Neural cell (in vitro differentiated cells): ENCODE measurements around the gene NRXN2. TPM values are rescaled to one million over a fixed set of nuclear protein-coding genes. Genes with fewer than 3 reads are reported as not detected.

Source experiments
- H2AFZ ChIP-seq: fragments of 200-600, 300-800 bp; sonication (generic), shearing (Covaris generic); 2 replicates; pipeline ENCODE4 v1.6.0; 2014; ENCODE audit warnings: low read depth, mild to moderate bottlenecking, antibody characterized with exemption, low read length, moderate library complexity
- H3F3A ChIP-seq: fragments of 200-600 bp; shearing (Covaris generic); 2 replicates; pipeline ENCODE4 v1.6.1; 2016; ENCODE audit warnings: mild to moderate bottlenecking, moderate library complexity, mixed read lengths, antibody characterized with exemption, low read length; ENCODE audit not compliant: insufficient read depth, poor library complexity, severe bottlenecking
- H3K27ac ChIP-seq: fragments of 200-600, 300-800 bp; sonication (generic), shearing (Covaris generic); 2 replicates; pipeline ENCODE4 v1.5.1; 2014; ENCODE audit warnings: mild to moderate bottlenecking, low read length, moderate library complexity
- H3K27me3 ChIP-seq: fragments of 300-800, 200-600 bp; sonication (generic), shearing (Covaris generic); 2 replicates; pipeline ENCODE4 v1.6.0; 2014; ENCODE audit warnings: mild to moderate bottlenecking, low read depth, low read length, moderate library complexity; ENCODE audit not compliant: insufficient read depth
- H3K36me3 ChIP-seq: fragments of 300-800, 200-600 bp; sonication (generic), shearing (Covaris generic); 2 replicates; pipeline ENCODE4 v1.5.1; 2014; ENCODE audit warnings: mild to moderate bottlenecking, antibody characterized with exemption, low read length, moderate library complexity; ENCODE audit not compliant: insufficient read depth
- H3K4me2 ChIP-seq: fragments of 300-800, 200-600 bp; sonication (generic), shearing (Covaris generic); 2 replicates; pipeline ENCODE4 v1.6.0; 2014; ENCODE audit warnings: mild to moderate bottlenecking, low read length
- H3K4me3 ChIP-seq: fragments of 300-800, 200-600 bp; sonication (generic), shearing (Covaris generic); 2 replicates; pipeline ENCODE4 v1.5.1; 2014; ENCODE audit warnings: mild to moderate bottlenecking, low read length, moderate library complexity
- H3K79me2 ChIP-seq: fragments of 200-600 bp; shearing (Covaris generic); replicated peaks from 2 replicates; pipeline ENCODE4 v1.6.0; 2014; ENCODE audit warnings: mild to moderate bottlenecking, low read length, moderate library complexity; ENCODE audit not compliant: insufficient read depth
- H3K9ac ChIP-seq: fragments of 300-800, 200-600 bp; sonication (generic), shearing (Covaris generic); 2 replicates; pipeline ENCODE4 v1.6.1; 2016; ENCODE audit warnings: mild to moderate bottlenecking, low read length, mixed read lengths
- H3K9me2 ChIP-seq: fragments of 200-600 bp; shearing (Covaris generic); 2 replicates; pipeline ENCODE4 v1.6.1; 2016; ENCODE audit warnings: mild to moderate bottlenecking, low read length, mixed read lengths; ENCODE audit not compliant: insufficient read depth
- H3K9me3 ChIP-seq: fragments of 200-600, 300-800 bp; sonication (generic), shearing (Covaris generic); 2 replicates; pipeline ENCODE4 v1.6.1; 2016; ENCODE audit warnings: mild to moderate bottlenecking, mixed run types, low read length, moderate library complexity, mixed read lengths
- H4K20me1 ChIP-seq: fragments of 200-600 bp; shearing (Covaris generic); 2 replicates; pipeline ENCODE4 v1.6.1; 2016; ENCODE audit warnings: mild to moderate bottlenecking, mixed run types; ENCODE audit not compliant: insufficient read depth
- EP300 ChIP-seq: fragments of 450-650 bp; conservative IDR thresholded peaks from 2 replicates; pipeline ENCODE4 v1.6.1; 2014; ENCODE audit warnings: antibody characterized with exemption, mild to moderate bottlenecking, moderate library complexity; ENCODE audit not compliant: poor library complexity, severe bottlenecking
- EZH2 ChIP-seq: fragments of 200-600, 300-800 bp; shearing (Covaris generic), sonication (generic); IDR thresholded peaks from 2 replicates; pipeline ENCODE4 v1.6.1; 2014; ENCODE audit warnings: antibody characterized with exemption, low read length, borderline replicate concordance, mild to moderate bottlenecking; ENCODE audit not compliant: insufficient read depth, poor library complexity, severe bottlenecking
- MXI1 ChIP-seq: fragments of 450-650 bp; conservative IDR thresholded peaks from 2 replicates; pipeline ENCODE4 v1.6.1; 2014; ENCODE audit warnings: antibody characterized with exemption, mild to moderate bottlenecking; ENCODE audit not compliant: poor library complexity, severe bottlenecking
- POLR2AphosphoS5 ChIP-seq: IDR thresholded peaks from 2 replicates; pipeline ENCODE4 v1.6.1; 2012
- RAD21 ChIP-seq: fragments of 450-650 bp; conservative IDR thresholded peaks from 2 replicates; pipeline ENCODE4 v1.6.1; 2014; ENCODE audit warnings: antibody characterized with exemption, mild to moderate bottlenecking, moderate library complexity
- SMC3 ChIP-seq: fragments of 450-650 bp; conservative IDR thresholded peaks from 2 replicates; pipeline ENCODE4 v1.6.1; 2014; ENCODE audit warnings: antibody characterized with exemption, mild to moderate bottlenecking, moderate library complexity; ENCODE audit not compliant: poor library complexity
- TAF1 ChIP-seq: IDR thresholded peaks from 2 replicates; pipeline ENCODE4 v1.6.1; 2012; ENCODE audit warnings: low read depth
- polyA plus RNA-seq: library from polyadenylated mRNA; depleted of rRNA; stranded (reverse); fragments of >200 nt; gene quantifications from 2 replicates; pipeline ENCODE4 v1.2.3, GENCODE V29; 2014
- TF ChIP-seq, protein P1 (sequence below): fragments of 450-650 bp; IDR thresholded peaks from 2 replicates; pipeline ENCODE4 v1.5.1; 2014; ENCODE audit warnings: antibody characterized with exemption, mild to moderate bottlenecking, moderate library complexity; ENCODE audit not compliant: poor library complexity, severe bottlenecking
- TF ChIP-seq, protein P2 (sequence below): IDR thresholded peaks from 2 replicates; pipeline ENCODE4 v1.6.1; 2012; ENCODE audit warnings: borderline replicate concordance

The NRXN2 gene
- polyA plus RNA-seq, 1 donor from 2014 or later: 68.0 TPM

DNA sequence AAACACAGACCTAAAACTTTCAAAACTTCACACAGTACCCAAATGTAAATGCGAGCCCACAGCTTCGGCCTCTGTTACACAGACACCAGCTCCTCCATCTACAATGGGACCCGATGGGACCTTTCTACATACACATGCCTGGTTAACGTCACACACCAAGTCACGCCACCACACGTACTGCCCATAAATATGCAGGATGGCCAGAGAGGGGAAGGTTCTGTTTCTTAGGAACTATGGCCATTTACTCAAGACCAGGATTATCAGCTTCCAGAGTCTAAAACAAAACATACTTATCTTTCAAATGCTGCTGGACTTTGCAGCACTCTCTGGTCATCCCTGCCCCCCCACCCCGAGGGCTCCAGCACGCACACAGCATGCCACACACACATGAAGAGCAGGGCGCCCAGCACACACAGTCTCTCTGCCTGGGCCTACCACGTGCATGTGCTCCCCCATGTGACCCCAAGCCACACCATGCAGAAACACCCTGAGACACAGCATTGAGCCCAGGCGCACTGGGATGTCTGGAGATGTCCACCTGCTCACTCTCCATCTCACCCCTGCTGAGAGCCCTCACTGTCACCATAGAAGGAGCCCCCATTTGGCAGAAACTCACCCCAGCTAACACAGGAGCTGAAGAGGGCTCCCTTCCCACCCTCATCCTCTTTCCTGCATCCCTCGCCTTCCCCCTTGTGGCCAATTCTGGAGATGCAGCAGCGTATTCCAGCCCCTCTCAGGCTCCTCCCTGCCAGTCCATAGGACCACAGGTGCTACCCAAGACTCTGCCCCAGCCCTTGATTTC is 70.2 kb downstream of the NRXN2 start:
- no peaks in the 10 kb centered on the region for H3F3A ChIP-seq
- no peaks in the 10 kb centered on the region for H3K27me3 ChIP-seq
- no peaks in the 10 kb centered on the region for H3K9me3 ChIP-seq
- H2AFZ ChIP-seq: no peak overlapping the region
- no peaks in the 10 kb centered on the region for H3K79me2 ChIP-seq
- H4K20me1 ChIP-seq: no peaks in the 10 kb centered on the region
- TF ChIP-seq, protein P1, sequence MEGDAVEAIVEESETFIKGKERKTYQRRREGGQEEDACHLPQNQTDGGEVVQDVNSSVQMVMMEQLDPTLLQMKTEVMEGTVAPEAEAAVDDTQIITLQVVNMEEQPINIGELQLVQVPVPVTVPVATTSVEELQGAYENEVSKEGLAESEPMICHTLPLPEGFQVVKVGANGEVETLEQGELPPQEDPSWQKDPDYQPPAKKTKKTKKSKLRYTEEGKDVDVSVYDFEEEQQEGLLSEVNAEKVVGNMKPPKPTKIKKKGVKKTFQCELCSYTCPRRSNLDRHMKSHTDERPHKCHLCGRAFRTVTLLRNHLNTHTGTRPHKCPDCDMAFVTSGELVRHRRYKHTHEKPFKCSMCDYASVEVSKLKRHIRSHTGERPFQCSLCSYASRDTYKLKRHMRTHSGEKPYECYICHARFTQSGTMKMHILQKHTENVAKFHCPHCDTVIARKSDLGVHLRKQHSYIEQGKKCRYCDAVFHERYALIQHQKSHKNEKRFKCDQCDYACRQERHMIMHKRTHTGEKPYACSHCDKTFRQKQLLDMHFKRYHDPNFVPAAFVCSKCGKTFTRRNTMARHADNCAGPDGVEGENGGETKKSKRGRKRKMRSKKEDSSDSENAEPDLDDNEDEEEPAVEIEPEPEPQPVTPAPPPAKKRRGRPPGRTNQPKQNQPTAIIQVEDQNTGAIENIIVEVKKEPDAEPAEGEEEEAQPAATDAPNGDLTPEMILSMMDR: peak; percentile 98
- peak; percentile 98 for TF ChIP-seq SMC3
- TF ChIP-seq EZH2: no peak
- peak; percentile 42 for TF ChIP-seq MXI1
- TF ChIP-seq RAD21: peak; percentile 97
- no peaks in the 10 kb centered on the region for H3K36me3 ChIP-seq
- no peak overlapping the region for H3K27ac ChIP-seq
- no peak overlapping the region for H3K4me2 ChIP-seq
- H3K4me3 ChIP-seq: no peak overlapping the region
- no peak overlapping the region for H3K9ac ChIP-seq
- H3K9me2 ChIP-seq: no peaks in the 10 kb centered on the region

DNA sequence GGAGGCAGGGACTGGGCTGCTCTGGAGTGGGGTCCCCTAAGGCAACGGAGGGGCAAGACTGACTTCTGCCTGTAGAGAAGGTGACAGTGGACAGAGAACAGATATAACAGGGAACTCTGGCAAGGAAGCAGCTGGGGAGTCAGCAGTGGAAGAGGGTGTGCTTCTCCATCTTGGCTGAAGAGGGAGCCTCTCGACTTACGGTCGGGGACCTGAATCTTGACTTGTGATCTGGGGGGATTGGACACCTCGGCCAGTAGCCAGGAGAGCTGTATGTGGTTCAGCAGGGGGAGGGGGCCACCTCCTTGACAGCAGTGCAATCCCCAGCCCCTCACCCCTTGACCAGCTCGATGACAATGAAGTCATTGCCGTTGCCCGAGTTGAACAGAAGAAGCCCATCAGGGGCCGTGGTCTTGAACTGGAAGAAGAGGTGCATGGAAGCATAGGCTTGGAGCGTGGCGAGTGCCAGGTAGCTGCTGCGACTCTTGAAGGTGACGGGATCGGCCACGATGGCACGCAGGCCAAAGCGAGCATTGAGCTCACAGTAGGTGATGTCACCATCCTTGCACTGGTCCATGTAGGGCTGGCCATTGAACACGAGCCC is 72.0 kb downstream of the NRXN2 start:
- H3F3A ChIP-seq: no peaks in the 10 kb centered on the region
- H3K9ac ChIP-seq: no peak overlapping the region
- no peak overlapping the region for H3K4me2 ChIP-seq
- H3K27ac ChIP-seq: no peak overlapping the region
- no peaks in the 10 kb centered on the region for H4K20me1 ChIP-seq
- H3K36me3 ChIP-seq: no peaks in the 10 kb centered on the region
- no peaks in the 10 kb centered on the region for H3K9me3 ChIP-seq
- no peaks in the 10 kb centered on the region for H3K9me2 ChIP-seq
- H2AFZ ChIP-seq: no peak overlapping the region
- no peaks in the 10 kb centered on the region for H3K79me2 ChIP-seq
- TF ChIP-seq MXI1 (no peak), RAD21 (no peak), SMC3 (no peak), TAF1 (no peak), EZH2 (no peak), POLR2AphosphoS5 (no peak), EP300 (no peak)
- TF ChIP-seq, protein P2, sequence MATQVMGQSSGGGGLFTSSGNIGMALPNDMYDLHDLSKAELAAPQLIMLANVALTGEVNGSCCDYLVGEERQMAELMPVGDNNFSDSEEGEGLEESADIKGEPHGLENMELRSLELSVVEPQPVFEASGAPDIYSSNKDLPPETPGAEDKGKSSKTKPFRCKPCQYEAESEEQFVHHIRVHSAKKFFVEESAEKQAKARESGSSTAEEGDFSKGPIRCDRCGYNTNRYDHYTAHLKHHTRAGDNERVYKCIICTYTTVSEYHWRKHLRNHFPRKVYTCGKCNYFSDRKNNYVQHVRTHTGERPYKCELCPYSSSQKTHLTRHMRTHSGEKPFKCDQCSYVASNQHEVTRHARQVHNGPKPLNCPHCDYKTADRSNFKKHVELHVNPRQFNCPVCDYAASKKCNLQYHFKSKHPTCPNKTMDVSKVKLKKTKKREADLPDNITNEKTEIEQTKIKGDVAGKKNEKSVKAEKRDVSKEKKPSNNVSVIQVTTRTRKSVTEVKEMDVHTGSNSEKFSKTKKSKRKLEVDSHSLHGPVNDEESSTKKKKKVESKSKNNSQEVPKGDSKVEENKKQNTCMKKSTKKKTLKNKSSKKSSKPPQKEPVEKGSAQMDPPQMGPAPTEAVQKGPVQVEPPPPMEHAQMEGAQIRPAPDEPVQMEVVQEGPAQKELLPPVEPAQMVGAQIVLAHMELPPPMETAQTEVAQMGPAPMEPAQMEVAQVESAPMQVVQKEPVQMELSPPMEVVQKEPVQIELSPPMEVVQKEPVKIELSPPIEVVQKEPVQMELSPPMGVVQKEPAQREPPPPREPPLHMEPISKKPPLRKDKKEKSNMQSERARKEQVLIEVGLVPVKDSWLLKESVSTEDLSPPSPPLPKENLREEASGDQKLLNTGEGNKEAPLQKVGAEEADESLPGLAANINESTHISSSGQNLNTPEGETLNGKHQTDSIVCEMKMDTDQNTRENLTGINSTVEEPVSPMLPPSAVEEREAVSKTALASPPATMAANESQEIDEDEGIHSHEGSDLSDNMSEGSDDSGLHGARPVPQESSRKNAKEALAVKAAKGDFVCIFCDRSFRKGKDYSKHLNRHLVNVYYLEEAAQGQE: no peak
- TF ChIP-seq, protein P1: no peak
- H3K27me3 ChIP-seq: no peaks in the 10 kb centered on the region
- no peak overlapping the region for H3K4me3 ChIP-seq
